Suppressor macrophage (primary cell): ENCODE data around the gene NBAS.

ENCODE experiments used
- DNase-seq, 4 experiments: peaks; one replicate each; pipeline ENCODE4 v3.0.0-alpha.2; 2020 to 2022

Gene NBAS

GRCh38 chr2:15159206-15159605 lies 401.9 kb downstream of the NBAS start:
- no peak for DNase-seq

- no peak for DNase-seq
Measured at GRCh38 chr2:15158532-15158931, 402.6 kb downstream of the NBAS start.

GRCh38 chr2:15158100-15158499 lies 403.0 kb downstream of the NBAS start:
- no peak for DNase-seq

GRCh38 chr2:15155959-15156574 lies 405.1 kb downstream of the NBAS start:
- no peak for DNase-seq

- DNase-seq: no peak
Measured at GRCh38 chr2:15154297-15154696, 406.8 kb downstream of the NBAS start.

GRCh38 chr2:15152382-15152781 lies 408.8 kb downstream of the NBAS start:
- DNase-seq: no peak

GRCh38 chr2:15149063-15149462 lies 412.1 kb downstream of the NBAS start:
- DNase-seq: no peak

GRCh38 chr2:15147591-15147990 lies 413.5 kb downstream of the NBAS start:
- DNase-seq: no peak

- DNase-seq: no peak
Measured at GRCh38 chr2:15146960-15147359, 414.2 kb downstream of the NBAS start.

- DNase-seq: no peak
Measured at GRCh38 chr2:15145919-15146318, 415.2 kb downstream of the NBAS start.

- no peak for DNase-seq
Measured at GRCh38 chr2:15145046-15145817, 415.9 kb downstream of the NBAS start.

- DNase-seq: peak; percentile 40 to 67 (median 44)
Measured at GRCh38 chr2:15142069-15142689, 419.0 kb downstream of the NBAS start.

- DNase-seq: no peak
Measured at GRCh38 chr2:15141211-15141610, 419.9 kb downstream of the NBAS start.

- DNase-seq: no peak
Measured at GRCh38 chr2:15136639-15137038, 424.5 kb downstream of the NBAS start.

GRCh38 chr2:15134957-15135356 lies 426.2 kb downstream of the NBAS start:
- no peak for DNase-seq

- peak in 1 of 4 experiments; percentile 8 for DNase-seq
Measured at GRCh38 chr2:15133461-15133860, 427.7 kb downstream of the NBAS start.

- no peak for DNase-seq
Measured at GRCh38 chr2:15128846-15129245, 432.3 kb downstream of the NBAS start.

GRCh38 chr2:15127876-15128275 lies 433.3 kb downstream of the NBAS start:
- DNase-seq: no peak

- DNase-seq: no peak
Measured at GRCh38 chr2:15127301-15127700, 433.8 kb downstream of the NBAS start.

- DNase-seq: no peak
Measured at GRCh38 chr2:15126373-15126772, 434.8 kb downstream of the NBAS start.

- DNase-seq: no peak
Measured at GRCh38 chr2:15122915-15123314, 438.2 kb downstream of the NBAS start.

GRCh38 chr2:15120631-15121030 lies 440.5 kb downstream of the NBAS start:
- DNase-seq: peak in 3 of 4 experiments; percentile 21 to 27 (median 23)

GRCh38 chr2:15119722-15120175 lies 441.4 kb downstream of the NBAS start:
- no peak for DNase-seq
